ENCODE measurements around the gene TOP1. TPM values are rescaled to one million over a fixed set of nuclear protein-coding genes. Genes with fewer than 3 reads are reported as not detected.

Gene TOP1
- total RNA-seq, 1 donor from 2014 or later = 62.7 TPM

DNA sequence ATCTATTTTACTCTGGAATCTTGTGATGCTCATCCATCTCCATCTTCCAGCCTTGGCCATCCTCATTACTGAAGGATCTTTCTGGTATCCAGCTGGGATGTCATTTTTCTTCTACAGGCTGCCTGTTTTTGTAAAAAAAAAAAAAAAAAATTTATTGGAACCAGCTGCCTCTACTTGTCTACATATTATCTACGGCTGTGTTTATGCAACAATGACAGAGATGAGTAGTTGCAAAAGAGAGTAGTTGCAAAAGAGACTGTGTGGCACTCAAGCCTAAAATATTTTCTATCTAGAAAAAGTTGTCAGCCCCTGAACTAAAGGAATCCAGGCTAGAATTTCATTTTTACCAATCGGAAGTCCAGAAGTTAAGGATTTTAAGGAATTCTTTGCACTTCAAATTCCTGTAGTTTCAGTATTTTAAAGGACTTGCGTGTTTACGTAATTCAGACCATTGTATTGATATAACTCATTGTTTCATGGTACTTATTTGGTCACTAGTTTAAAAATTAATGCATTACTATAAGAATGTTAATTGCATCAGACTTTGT is 70.2 kb downstream of the TOP1 start:
- no peaks in the 10 kb centered on the region for H3K4me1 Mint-ChIP-seq
- ATAC-seq (ENCODE audit: low read depth) (no peak), DNase-seq (no peak)
- no peak overlapping the region for H3K27ac Mint-ChIP-seq
- TF ChIP-seq CTCF (IDR thresholded peaks at IDR 0.05) = no peak
- H3K36me3 Mint-ChIP-seq (ENCODE audit: low read depth) = peaks cover 80% of the 10 kb centered on the region
- H3K9me3 Mint-ChIP-seq = no peaks in the 10 kb centered on the region
- no peaks in the 10 kb centered on the region for H3K27me3 Mint-ChIP-seq
- ChIA-PET POLR2A (no interaction called here), CTCF (interaction anchor here (1.0 to 8.7 kb wide), 4 partner anchors 108 to 136 kb away, joined by 4 to 105 read pairs (median 50); no protein-coding TSS in a partner anchor)
- intact Hi-C loops (cut with micrococcal nuclease) = loop anchor here (10.0 kb wide), 1 partner anchor 354 kb away; no protein-coding TSS in a partner anchor
- no peak overlapping the region for H3K4me3 Mint-ChIP-seq

DNA sequence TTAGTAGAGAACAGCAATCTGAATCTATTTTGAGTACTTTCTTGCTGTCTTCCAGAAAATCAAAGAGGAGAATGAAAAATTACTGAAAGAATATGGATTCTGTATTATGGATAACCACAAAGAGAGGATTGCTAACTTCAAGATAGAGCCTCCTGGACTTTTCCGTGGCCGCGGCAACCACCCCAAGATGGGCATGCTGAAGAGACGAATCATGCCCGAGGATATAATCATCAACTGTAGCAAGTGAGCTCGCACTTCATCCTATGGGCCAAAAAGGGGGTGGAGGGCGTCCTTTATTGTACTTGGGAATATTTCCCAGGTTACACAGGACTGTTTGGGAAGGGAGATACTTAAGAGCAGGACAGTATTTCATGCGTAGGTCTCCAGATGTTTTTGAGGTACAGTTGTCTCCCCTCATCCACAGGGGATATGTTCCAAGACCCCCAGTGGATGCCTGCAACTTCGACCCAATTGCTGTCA is 71.4 kb downstream of the TOP1 start:
- DNase-seq (no peak), ATAC-seq (ENCODE audit: low read depth) (no peak)
- Mint-ChIP-seq H3K27me3 (no peaks in the 10 kb centered on the region), H3K27ac (no peak overlapping the region), H3K36me3 (ENCODE audit: low read depth) (peaks cover 87% of the 10 kb centered on the region), H3K9me3 (no peaks in the 10 kb centered on the region), H3K4me3 (no peak overlapping the region), H3K4me1 (no peaks in the 10 kb centered on the region)
- ChIA-PET POLR2A (no interaction called here), CTCF (interaction anchor here (1.4 to 8.7 kb wide), 2 partner anchors 131 to 134 kb away, joined by 4 to 94 read pairs; no protein-coding TSS in a partner anchor)
- intact Hi-C loops (cut with micrococcal nuclease) = no loop called here
- TF ChIP-seq CTCF (IDR thresholded peaks at IDR 0.05) = no peak

GRCh38 chr20:41101660-41102059 is 73.0 kb downstream of the TOP1 start:
- Mint-ChIP-seq H3K4me1 (no peaks in the 10 kb centered on the region), H3K9me3 (no peaks in the 10 kb centered on the region), H3K4me3 (no peak overlapping the region), H3K36me3 (ENCODE audit: low read depth) (peaks cover 86% of the 10 kb centered on the region), H3K27ac (no peak overlapping the region), H3K27me3 (no peaks in the 10 kb centered on the region)
- ATAC-seq (ENCODE audit: low read depth) (no peak), DNase-seq (no peak)
- ChIA-PET POLR2A (no interaction called here), CTCF (no interaction called here)
- intact Hi-C loops (cut with micrococcal nuclease) = no loop called here
- no peak for TF ChIP-seq CTCF (IDR thresholded peaks at IDR 0.05)

- intact Hi-C loops (cut with micrococcal nuclease) = no loop called here
- no peak overlapping the region for H3K27ac Mint-ChIP-seq
- no peak for TF ChIP-seq CTCF (IDR thresholded peaks at IDR 0.05)
- H3K4me1 Mint-ChIP-seq = peaks cover 12% of the 10 kb centered on the region
- ChIA-PET CTCF (interaction anchor here (1.0 kb wide), 1 partner anchor 14 kb away, joined by 3 read pairs; no protein-coding TSS in a partner anchor), POLR2A (no interaction called here)
- no peak overlapping the region for H3K4me3 Mint-ChIP-seq
- no peaks in the 10 kb centered on the region for H3K9me3 Mint-ChIP-seq
- DNase-seq (no peak), ATAC-seq (ENCODE audit: low read depth) (no peak)
- H3K27me3 Mint-ChIP-seq = no peaks in the 10 kb centered on the region
- peaks cover 65% of the 10 kb centered on the region for H3K36me3 Mint-ChIP-seq (ENCODE audit: low read depth)
Measured at GRCh38 chr20:41108531-41108930, 79.9 kb downstream of the TOP1 start.

GRCh38 chr20:41110012-41110411 is 81.4 kb downstream of the TOP1 start:
- no peak for TF ChIP-seq CTCF (IDR thresholded peaks at IDR 0.05)
- POLR2A ChIA-PET = no interaction called here
- Mint-ChIP-seq H3K27me3 (no peaks in the 10 kb centered on the region), H3K36me3 (ENCODE audit: low read depth) (peaks cover 62% of the 10 kb centered on the region), H3K4me1 (peaks cover 12% of the 10 kb centered on the region), H3K9me3 (no peaks in the 10 kb centered on the region), H3K4me3 (no peak overlapping the region), H3K27ac (no peak overlapping the region)
- ATAC-seq (ENCODE audit: low read depth) (no peak), DNase-seq (no peak)
- CTCF ChIA-PET = no interaction called here
- intact Hi-C loops (cut with micrococcal nuclease) = no loop called here

Data from activated B cell treated with CpG ODN at 0.5 μM for 24 hours (primary cell).